Psoas muscle (tissue), 8 donors: ENCODE data around the gene UBE2S. TPM values are rescaled to one million over a fixed set of nuclear protein-coding genes. Genes with fewer than 3 reads are reported as not detected.

ENCODE experiments used
- ATAC-seq, 4 donors: fragments of 200-7000 bp; cut with Tn5 transposase; one replicate each; pipeline ENCODE4 v1.9.1; 2020; ENCODE audit warnings: moderate library complexity in 3 of 4, mild to moderate bottlenecking in 2 of 4
- DNase-seq, 2 donors: peaks; one replicate each; pipeline ENCODE4 v3.0.0-alpha.2; 2020
- H3K27ac ChIP-seq: fragments of 200-600 bp; one replicate; pipeline ENCODE4 v1.8.0; 2022
- H3K27me3 ChIP-seq, 3 donors: fragments of 200-600 bp in 1 of 3; one replicate each; pipeline versions ENCODE4 v1.6.1 to v1.8.0; 2013 to 2022; ENCODE audit warnings: low read length in 2 of 3, mild to moderate bottlenecking in 2 of 3, moderate library complexity in 1 of 3; ENCODE audit not compliant: insufficient read depth in 3 of 3
- H3K36me3 ChIP-seq, 2 donors: fragments of 200-600 bp in 1 of 2; one replicate each; pipeline versions ENCODE4 v1.6.1 to v1.8.0; 2013 to 2022; ENCODE audit warnings: low read depth in 1 of 2, mild to moderate bottlenecking in 1 of 2, moderate library complexity in 1 of 2; ENCODE audit not compliant: insufficient read depth in 1 of 2
- H3K4me1 ChIP-seq: fragments of 200-600 bp; one replicate; pipeline ENCODE4 v1.8.0; 2022
- H3K4me3 ChIP-seq: fragments of 200-600 bp; one replicate; pipeline ENCODE4 v1.8.0; 2022; ENCODE audit warnings: mild to moderate bottlenecking
- H3K9me3 ChIP-seq: fragments of 200-600 bp; one replicate; pipeline ENCODE4 v1.8.0; 2022
- WGBS, 3 donors: extraction: QIAGEN DNeasy Blood & Tissue Kit; methylation state at CpG; one replicate each; pipeline versions ENCODE4 v1.1.6 to v1.1.7; 2013; 5-methylcytosine and 5-hydroxymethylcytosine counted together
- intact Hi-C, 2 donors: fragments of 100-400 bp; cut with DNase I; formaldehyde crosslinking; loops; one replicate each; pipeline versions ENCODE4 v1.11.0 to v1.14.2; 2022
- polyA plus RNA-seq, 3 donors: library from polyadenylated mRNA; stranded (reverse); fragments of 200-250 nt; gene quantifications; one replicate each; pipeline ENCODE4 v1.2.3, GENCODE V29; 2013
- total RNA-seq, 4 donors: library from RNA; stranded (reverse); fragmentation: NEBNext Ultra II Directional in 2 of 4; extraction: Animal tissue kit (Norgen Biotek cat#: 25700) in 2 of 4; gene quantifications; one replicate each; pipeline versions ENCODE4 v1.2.1 to v1.2.4, GENCODE V29; 2021 to 2023
- TF ChIP-seq, protein P1 (sequence below): fragments of 200-600 bp; IDR thresholded peaks from one replicate; pipeline ENCODE4 v1.8.0; 2022; ENCODE audit warnings: antibody characterized with exemption
- donor health status: healthy with polysubstance abuse.
- donor health status: DM: no; HTN: no; CAD: no; lungs with moderate emphysema.
- donor health status: Bipolar disorder and iron deficiency.
- donor health status: healthy.
- donor health status: DM: yes; HTN: yes; CAD: no.
- donor health status: DM: no; HTN: no; CAD: no.
- donor health status: DM: no; HTN: no; CAD: no.
- donor health status: DM: yes; HTN: yes; CAD: no.

The UBE2S gene
- total and polyA plus RNA-seq, 7 donors = 5.6 to 26.7 (median 17.9) TPM

DNA sequence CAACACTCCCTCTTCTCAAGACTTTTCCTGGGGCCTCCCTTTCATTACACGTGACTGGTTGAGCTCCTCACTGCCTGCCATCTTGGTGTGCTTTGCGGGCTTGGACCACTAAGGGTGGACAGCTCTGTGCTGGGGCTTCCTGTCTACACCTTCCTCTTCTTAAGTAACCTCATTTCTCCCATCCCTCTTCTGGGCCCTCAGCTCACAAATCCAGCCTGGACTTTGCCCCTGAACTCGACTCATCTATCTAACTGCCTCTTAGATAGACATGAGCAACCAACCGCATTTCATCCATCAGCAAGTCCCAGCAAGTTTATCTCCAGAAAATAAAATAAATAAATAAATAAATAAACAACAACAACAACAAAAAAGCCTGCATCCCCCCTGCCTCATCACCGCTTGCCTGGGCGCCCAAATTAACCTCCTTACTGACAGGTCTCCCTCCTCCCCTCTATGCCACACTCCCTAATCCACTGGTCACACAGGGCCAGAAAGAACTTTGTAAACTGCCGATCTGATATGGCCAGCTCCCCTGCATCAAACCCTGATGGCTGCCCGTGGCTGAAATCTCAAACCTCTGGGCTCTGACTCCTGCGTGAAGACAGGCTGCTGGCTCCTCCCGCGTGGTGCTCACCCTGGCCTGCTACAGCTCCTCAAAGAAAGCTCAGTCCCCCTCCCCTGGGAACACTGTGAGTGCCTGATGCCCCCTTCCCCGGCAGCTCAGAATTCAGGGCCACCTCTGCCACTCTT, 46.1 kb upstream of the UBE2S start:
- H3K9me3 ChIP-seq = no peaks in the 10 kb centered on the region
- intact Hi-C loops = loop anchor here in 1 of 2 donors (5.0 kb wide), 1 partner anchor 66 kb away; the partner anchor contains the start of gene RPL28
- no peak overlapping the region for H3K27ac ChIP-seq
- TF ChIP-seq, protein P1, sequence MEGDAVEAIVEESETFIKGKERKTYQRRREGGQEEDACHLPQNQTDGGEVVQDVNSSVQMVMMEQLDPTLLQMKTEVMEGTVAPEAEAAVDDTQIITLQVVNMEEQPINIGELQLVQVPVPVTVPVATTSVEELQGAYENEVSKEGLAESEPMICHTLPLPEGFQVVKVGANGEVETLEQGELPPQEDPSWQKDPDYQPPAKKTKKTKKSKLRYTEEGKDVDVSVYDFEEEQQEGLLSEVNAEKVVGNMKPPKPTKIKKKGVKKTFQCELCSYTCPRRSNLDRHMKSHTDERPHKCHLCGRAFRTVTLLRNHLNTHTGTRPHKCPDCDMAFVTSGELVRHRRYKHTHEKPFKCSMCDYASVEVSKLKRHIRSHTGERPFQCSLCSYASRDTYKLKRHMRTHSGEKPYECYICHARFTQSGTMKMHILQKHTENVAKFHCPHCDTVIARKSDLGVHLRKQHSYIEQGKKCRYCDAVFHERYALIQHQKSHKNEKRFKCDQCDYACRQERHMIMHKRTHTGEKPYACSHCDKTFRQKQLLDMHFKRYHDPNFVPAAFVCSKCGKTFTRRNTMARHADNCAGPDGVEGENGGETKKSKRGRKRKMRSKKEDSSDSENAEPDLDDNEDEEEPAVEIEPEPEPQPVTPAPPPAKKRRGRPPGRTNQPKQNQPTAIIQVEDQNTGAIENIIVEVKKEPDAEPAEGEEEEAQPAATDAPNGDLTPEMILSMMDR = no peak
- peaks cover 6% of the 10 kb centered on the region for H3K4me1 ChIP-seq
- DNase-seq = no peak
- ATAC-seq = no peak
- no peaks in the 10 kb centered on the region for H3K36me3 ChIP-seq
- 90 to 94% (median 93%) methylated on average over 12 of the region's 12 CpGs for WGBS, 3 donors
- H3K4me3 ChIP-seq = no peak overlapping the region
- H3K27me3 ChIP-seq = peaks cover 0 to 24% (median 21%) of the 10 kb centered on the region in 3 donors

DNA sequence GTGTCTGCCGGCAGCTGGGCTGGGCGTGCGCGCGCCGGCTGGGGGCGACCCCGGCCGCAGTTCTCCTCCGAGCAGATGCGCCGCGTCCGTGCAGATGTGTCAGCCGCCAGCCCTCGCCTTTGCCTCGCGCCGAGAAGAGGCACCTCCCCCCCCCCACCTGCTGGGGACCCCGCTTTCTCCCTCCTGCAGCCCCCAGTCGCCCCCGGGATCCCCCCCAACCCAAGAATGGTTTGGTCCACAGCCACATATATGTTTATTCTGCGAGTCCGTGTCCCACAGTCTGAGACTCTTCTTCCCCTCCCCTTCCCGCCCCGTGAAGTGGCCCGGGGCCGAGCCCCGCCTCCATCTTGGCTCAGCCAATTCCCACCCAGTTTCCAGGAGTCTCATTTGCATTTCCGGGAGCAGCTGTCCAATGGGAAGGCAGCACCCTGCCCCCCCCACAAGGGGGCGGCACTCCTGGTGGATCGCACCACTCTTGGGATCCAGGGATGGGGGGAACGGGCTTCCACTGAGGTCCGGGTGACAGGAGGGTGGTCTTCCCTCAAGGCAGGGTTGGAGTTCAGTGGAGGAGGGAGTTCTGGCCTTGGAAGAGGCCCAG, 45.3 kb upstream of the UBE2S start:
- H3K27ac ChIP-seq = no peak overlapping the region
- peaks cover 0 to 24% (median 24%) of the 10 kb centered on the region in 3 donors for H3K27me3 ChIP-seq
- no peak overlapping the region for H3K4me3 ChIP-seq
- TF ChIP-seq, protein P1 = no peak
- peaks cover 6% of the 10 kb centered on the region for H3K4me1 ChIP-seq
- intact Hi-C loops = loop anchor here in 1 of 2 donors (5.0 kb wide), 1 partner anchor 66 kb away; the partner anchor contains the start of gene RPL28
- ATAC-seq (peak; percentile 80 to 96 (median 91)), DNase-seq (peak; percentile 76 to 90)
- no peaks in the 10 kb centered on the region for H3K36me3 ChIP-seq
- H3K9me3 ChIP-seq = no peaks in the 10 kb centered on the region
- WGBS, 3 donors = 9 to 14% (median 9%) methylated on average over 23 to 34 of the region's 34 CpGs

DNA sequence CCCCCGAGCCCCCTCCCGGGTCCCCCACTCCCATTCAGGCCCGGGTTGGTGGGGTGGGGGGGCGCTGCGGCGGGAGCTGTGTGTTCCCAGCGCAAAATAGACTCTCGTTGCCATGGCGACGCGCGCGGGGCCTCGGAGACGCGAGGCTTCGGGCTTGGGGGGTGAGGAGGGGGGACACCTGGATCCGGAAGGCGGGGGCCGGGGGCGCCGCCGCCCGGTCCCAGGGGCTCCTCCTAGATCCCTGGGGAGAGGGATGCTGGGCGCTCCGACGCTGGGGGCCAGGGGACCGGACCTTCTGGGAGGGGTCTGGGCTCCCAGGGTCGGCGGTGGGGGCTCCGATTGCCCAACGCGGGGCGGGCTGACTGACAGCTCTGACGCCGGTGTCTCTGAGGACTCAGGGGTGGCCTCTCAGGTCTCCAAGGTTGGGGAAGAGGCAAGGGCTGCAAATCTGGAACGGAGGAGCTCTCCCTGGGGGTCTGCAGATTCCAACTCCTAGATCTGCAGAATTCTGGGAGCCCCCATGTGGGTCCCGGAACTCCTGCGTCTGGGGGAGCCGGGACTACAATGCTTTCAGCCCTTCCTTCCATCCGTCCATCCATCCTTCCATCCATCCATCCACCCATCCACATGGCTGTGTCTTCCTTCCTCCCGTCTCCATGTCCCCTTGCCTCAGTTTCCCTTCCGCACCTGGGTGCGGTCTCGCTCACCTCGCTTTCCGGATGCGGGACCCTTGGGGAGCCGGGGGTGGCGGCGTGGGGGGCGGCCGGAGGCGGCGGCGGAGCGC, 44.6 kb upstream of the UBE2S start:
- no peak overlapping the region for H3K27ac ChIP-seq
- ATAC-seq (no peak), DNase-seq (no peak)
- H3K4me1 ChIP-seq = peaks cover 6% of the 10 kb centered on the region
- H3K9me3 ChIP-seq = no peaks in the 10 kb centered on the region
- no peak overlapping the region for H3K4me3 ChIP-seq
- intact Hi-C loops = loop anchor here in 1 of 2 donors (5.0 kb wide), 1 partner anchor 65 kb away; the partner anchor contains the start of gene RPL28
- WGBS, 3 donors = 2 to 3% (median 2%) methylated on average over 45 to 57 of the region's 57 CpGs
- peaks cover 0 to 28% (median 24%) of the 10 kb centered on the region in 3 donors for H3K27me3 ChIP-seq
- TF ChIP-seq, protein P1 = no peak
- no peaks in the 10 kb centered on the region for H3K36me3 ChIP-seq

DNA sequence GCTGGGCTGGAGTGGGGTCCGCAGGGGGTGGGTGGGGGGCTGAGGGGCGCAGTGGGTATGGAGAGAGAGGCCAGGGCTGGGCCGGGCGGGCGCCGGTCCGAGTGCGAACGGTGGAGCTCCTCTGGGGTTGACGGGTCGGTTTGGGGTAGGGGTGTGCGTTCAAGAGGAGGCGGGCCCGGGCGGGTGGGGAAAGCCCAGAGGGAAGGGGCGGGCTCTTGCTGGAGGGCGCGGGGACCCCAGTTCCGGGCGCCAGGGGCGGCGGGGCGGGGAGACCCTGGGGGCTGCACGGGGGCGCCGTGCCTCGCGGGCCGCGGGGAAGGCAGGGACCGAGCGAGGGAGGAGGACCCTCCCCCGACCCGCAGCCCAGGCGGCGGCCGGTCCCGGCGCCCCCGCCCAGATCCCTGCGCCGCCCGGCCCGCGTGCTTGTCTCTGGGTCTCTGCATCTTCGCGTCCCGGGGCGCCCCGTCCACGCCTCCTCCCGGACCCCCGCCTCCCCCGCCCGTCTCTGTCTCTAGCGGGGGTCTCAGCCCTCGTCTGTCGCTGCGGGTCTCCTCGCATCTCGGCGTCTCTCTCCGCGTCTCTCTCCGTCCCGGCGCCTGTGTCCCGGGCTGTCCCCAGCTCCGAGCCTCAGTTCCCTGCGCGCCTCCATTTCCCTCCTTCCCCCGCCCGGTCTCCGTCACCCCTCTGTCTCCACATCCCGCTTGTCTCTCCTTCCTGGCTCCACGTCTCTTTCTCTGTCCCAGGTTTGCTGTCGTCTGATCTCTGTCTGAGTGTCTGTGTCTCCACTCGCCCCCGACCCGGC, 43.8 kb upstream of the UBE2S start:
- TF ChIP-seq, protein P1 = no peak
- no peaks in the 10 kb centered on the region for H3K36me3 ChIP-seq
- ATAC-seq (no peak), DNase-seq (no peak)
- 0 to 1% (median 0%) methylated on average over 36 to 80 of the region's 80 CpGs for WGBS, 3 donors
- no peak overlapping the region for H3K4me3 ChIP-seq
- peaks cover 0 to 33% (median 24%) of the 10 kb centered on the region in 3 donors for H3K27me3 ChIP-seq
- peaks cover 6% of the 10 kb centered on the region for H3K4me1 ChIP-seq
- intact Hi-C loops = loop anchor here in 1 of 2 donors (5.0 kb wide), 1 partner anchor 64 kb away; the partner anchor contains the start of gene RPL28
- H3K9me3 ChIP-seq = no peaks in the 10 kb centered on the region
- H3K27ac ChIP-seq = no peak overlapping the region
